GM10266 (cell line): ENCODE data around the gene ZNF593OS.

Experiments
- DNase-seq: peaks from one replicate; pipeline ENCODE4 v3.0.0; 2012; ENCODE audit errors: extremely low spot score
- TF ChIP-seq, protein P1 (sequence below): IDR thresholded peaks from 2 replicates; pipeline ENCODE4 v1.5.1; 2012; ENCODE audit warnings: mild to moderate bottlenecking, low read depth; ENCODE audit not compliant: control insufficient read depth, insufficient read depth; ENCODE audit errors: missing control alignments

Gene ZNF593OS

DNA sequence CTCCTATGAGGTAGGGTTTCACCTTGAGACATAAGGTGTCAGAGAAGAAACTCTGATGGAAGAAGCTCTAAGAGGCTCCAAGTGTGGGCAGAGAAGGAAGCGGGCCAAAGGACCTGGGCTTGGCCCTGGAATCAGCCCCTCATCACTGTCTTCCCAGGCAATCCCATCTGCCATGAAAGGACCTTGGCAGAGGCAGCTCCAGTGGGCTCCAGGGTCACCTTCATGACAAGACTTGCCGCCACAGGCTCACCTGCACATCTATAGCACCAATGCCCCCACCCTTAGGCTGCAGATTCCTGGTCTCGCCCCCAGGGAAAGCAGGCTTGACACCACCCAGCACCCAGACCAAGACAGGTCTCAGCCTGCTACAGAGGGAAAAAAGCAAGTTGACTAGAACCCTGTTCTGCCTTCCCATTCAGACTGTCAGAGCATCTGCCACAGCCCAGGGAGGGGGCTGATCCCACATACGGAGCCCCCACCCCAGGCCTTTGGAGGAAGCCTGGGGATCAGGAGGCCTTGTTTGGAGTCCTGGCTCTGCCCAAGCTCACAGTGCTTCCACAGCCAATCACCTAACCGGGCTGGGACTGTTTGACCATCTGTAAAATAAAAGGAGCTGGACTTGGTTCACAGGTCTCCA is 13.2 kb downstream of the ZNF593OS start:
- TF ChIP-seq, protein P1, sequence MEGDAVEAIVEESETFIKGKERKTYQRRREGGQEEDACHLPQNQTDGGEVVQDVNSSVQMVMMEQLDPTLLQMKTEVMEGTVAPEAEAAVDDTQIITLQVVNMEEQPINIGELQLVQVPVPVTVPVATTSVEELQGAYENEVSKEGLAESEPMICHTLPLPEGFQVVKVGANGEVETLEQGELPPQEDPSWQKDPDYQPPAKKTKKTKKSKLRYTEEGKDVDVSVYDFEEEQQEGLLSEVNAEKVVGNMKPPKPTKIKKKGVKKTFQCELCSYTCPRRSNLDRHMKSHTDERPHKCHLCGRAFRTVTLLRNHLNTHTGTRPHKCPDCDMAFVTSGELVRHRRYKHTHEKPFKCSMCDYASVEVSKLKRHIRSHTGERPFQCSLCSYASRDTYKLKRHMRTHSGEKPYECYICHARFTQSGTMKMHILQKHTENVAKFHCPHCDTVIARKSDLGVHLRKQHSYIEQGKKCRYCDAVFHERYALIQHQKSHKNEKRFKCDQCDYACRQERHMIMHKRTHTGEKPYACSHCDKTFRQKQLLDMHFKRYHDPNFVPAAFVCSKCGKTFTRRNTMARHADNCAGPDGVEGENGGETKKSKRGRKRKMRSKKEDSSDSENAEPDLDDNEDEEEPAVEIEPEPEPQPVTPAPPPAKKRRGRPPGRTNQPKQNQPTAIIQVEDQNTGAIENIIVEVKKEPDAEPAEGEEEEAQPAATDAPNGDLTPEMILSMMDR: no peak
- DNase-seq: no peak

GRCh38 chr1:26156285-26157038 is 15.2 kb downstream of the ZNF593OS start:
- TF ChIP-seq, protein P1: no peak
- DNase-seq: no peak

DNA sequence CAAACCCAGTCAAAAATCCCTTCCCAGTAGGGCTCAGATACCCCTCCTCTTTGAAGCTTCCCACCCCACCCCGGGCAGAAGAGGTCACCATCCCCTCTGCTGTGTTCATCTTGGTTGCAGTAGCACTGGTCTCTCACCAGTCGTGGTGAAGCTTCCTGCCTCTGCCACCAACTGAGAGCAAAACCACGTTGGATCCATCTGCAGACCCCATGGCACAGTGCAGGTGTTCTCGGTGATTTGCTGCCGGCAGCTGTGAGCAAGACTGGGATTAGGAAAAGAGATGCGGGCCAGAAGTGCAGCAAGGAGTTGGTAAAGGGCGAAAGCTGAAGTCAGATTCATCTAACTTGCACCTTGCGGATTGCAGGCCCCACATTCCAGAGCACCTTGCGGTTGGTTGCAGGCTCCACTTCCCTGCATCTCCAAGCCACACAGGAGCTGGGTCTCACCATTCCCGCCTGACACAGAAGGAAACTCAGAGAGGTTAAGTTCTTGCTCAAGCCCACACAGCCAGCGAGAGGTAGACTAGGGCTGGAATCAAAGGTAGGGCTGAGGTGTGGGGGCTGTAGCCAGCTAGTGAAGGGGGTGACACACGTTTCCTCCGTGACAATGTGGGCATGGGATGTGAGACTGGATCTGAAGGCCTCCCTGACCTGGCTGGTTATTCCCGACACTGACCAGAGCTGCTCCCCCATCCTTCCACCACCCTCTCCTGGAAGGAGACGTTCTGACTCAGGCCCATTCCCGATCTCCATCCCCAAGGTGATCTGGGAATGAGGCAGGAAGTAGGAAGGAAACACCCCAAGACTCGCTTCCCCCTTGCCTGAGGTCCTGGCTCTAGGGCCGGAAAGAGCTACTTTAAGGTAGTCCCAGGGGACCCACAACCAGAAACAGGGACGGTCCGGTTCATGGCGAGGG is 16.0 kb downstream of the ZNF593OS start:
- TF ChIP-seq, protein P1: no peak
- no peak for DNase-seq

GRCh38 chr1:26154750-26155149 is 16.9 kb downstream of the ZNF593OS start:
- DNase-seq: no peak
- TF ChIP-seq, protein P1: no peak

DNA sequence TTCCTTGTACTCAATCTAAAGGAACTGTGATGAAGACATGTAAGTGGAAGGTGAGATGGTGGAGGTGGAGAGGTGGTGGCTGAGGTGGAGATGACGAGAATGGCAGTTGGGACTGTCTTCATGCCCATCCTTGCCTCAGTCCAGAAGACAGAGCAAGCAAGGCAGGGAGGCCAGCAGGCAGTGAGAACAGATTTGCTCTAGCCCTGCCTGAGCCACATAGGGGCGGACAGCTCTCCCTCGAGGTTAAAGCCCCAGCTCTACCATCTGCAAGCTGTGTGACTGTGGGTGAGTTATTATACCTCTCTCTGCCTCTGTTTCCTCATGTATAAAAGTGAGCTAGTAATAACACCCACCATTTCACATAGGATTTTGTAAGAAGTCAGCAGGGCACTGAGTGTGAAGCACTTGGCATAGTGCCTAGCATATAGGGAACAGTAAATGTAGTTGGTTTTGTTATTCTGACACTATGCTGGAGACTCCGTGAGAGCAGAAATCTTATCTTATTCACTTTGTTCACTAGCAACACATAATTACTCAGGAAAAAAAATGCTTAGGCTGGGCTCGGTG is 17.6 kb downstream of the ZNF593OS start:
- no peak for DNase-seq
- TF ChIP-seq, protein P1: no peak

DNA sequence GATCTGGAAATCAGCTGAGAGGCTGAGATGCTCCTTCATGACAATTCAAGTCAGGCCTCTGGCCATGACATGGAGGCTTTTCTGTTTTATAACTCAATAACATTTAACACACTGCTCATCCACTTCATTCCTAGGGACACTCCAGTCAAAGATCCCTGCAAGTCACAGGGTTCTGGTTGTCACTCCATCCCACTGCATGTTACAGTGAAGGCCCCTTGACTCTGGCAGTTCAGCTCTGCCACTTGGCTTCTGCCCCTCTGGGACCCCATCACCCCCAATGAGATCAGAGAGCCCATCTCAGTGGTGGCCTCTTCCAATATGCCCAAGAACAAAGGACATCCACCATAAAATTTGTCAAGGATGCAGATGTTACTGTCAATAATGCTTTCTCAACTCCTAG is 22.7 kb downstream of the ZNF593OS start:
- no peak for DNase-seq

More for the DNA sequence above, 22.7 kb downstream of the ZNF593OS start:
- TF ChIP-seq, protein P1: no peak
